GM12891 (cell line): Measurements from ENCODE around the gene HERC2.
"Not testable (repeated sequence)": the region's sequence is repeated elsewhere in the genome, so short reads cannot be mapped to it uniquely, and the experiment has no call there.

Experiments used
- DNase-seq: peaks from one replicate; pipeline ENCODE4 v3.0.0; 2011; ENCODE audit warnings: low spot score; ENCODE audit not compliant: insufficient read length
- FAIRE-seq: peaks from 2 replicates; lab custom pipeline; 2011; peaks lifted over from hg19 to GRCh38; lab: Jason Lieb, UNC
- PAX5 ChIP-seq: IDR thresholded peaks from 2 replicates; pipeline ENCODE4 v1.6.1; 2011; ENCODE audit warnings: low read length, moderate library complexity, mild to moderate bottlenecking; ENCODE audit not compliant: insufficient read depth, severe bottlenecking
- POLR2A ChIP-seq: IDR thresholded peaks from 2 replicates; pipeline ENCODE4 v1.6.1; 2011; ENCODE audit warnings: low read depth, low read length, control low read depth
- POLR2AphosphoS5 ChIP-seq: IDR thresholded peaks from 2 replicates; pipeline ENCODE4 v1.6.1; 2011; ENCODE audit warnings: low read depth, low read length, control low read depth
- POU2F2 ChIP-seq: IDR thresholded peaks from 2 replicates; pipeline ENCODE4 v1.6.1; 2011; ENCODE audit warnings: low read depth, mild to moderate bottlenecking, control low read depth, low read length, moderate library complexity
- SPI1 ChIP-seq: IDR thresholded peaks from 2 replicates; pipeline ENCODE4 v1.6.1; 2011; ENCODE audit warnings: low read depth, low read length, control low read depth
- TAF1 ChIP-seq: IDR thresholded peaks from 2 replicates; pipeline ENCODE4 v1.6.1; 2011; ENCODE audit warnings: low read depth, low read length, control low read depth

Gene HERC2

GRCh38 chr15:28252831-28253230 lies 69.1 kb downstream of the HERC2 start:
- no peak for DNase-seq
- TF ChIP-seq TAF1 (no peak), POLR2A (no peak), PAX5 (no peak), SPI1 (no peak), POLR2AphosphoS5 (no peak)
- FAIRE-seq = no peak

- DNase-seq = no peak
- FAIRE-seq = no peak
- no peak for TF ChIP-seq POLR2A
- no peak for TF ChIP-seq TAF1
- TF ChIP-seq SPI1 = no peak
- TF ChIP-seq PAX5 = no peak
- TF ChIP-seq POLR2AphosphoS5 = no peak
- TF ChIP-seq POU2F2 = no peak
Measured at GRCh38 chr15:28246605-28247004, 75.4 kb downstream of the HERC2 start.

GRCh38 chr15:28243901-28244300 lies 78.1 kb downstream of the HERC2 start:
- TF ChIP-seq POLR2AphosphoS5 (no peak), SPI1 (no peak), TAF1 (no peak), PAX5 (no peak), POU2F2 (no peak), POLR2A (no peak)
- FAIRE-seq = no peak
- DNase-seq = no peak

DNA sequence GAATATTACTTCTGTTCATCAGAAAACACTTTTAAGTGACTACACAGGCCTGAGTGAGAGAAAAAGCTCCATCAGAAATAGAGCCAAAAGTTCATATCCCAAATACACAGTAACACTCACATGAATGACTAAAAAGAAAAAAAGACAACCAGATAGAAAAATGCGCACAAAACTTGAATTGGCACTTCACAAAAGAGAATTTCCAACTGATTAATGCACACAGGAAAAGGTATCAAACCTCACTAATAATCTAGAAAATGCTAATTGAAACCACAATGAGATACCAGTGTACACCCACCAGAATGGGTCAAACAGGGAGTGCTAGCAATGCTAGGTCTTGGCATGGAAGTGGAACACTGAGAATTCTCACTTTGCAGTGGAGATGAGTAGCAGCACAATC lies 78.6 kb downstream of the HERC2 start:
- DNase-seq (no peak), FAIRE-seq (no peak)
- TF ChIP-seq POLR2AphosphoS5 (no peak), PAX5 (no peak), SPI1 (no peak), TAF1 (no peak), POU2F2 (no peak), POLR2A (no peak)

GRCh38 chr15:28238296-28238695 lies 83.7 kb downstream of the HERC2 start:
- not testable (repeated sequence) for DNase-seq, FAIRE-seq

DNA sequence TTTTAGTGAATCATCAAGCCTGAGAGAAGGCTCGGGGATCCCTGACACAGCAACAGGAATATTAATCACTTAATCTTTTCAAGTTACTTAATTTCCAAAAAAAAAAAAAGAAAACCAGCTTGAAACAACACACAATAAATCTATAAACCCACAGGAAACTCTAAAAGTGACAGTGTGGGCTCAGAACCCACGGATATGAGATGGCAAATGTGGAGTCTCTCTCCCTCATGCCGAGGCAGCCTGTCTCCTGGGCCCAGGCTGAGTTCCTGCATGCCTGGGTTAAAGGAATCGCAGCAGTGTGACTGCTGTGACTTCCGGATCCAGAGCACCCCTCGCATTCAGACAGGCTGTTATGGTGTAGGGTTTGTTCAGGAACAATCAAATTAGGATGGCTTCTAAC lies 90.2 kb downstream of the HERC2 start:
- not testable (repeated sequence) for DNase-seq, FAIRE-seq

GRCh38 chr15:28231336-28231735 lies 90.6 kb downstream of the HERC2 start:
- not testable (repeated sequence) for FAIRE-seq

GRCh38 chr15:28228990-28229640 lies 92.9 kb downstream of the HERC2 start:
- not testable (repeated sequence) for FAIRE-seq, DNase-seq

More at GRCh38 chr15:28231336-28231735, 90.6 kb downstream of the HERC2 start:
- not testable (repeated sequence) for DNase-seq

- no peak for TF ChIP-seq PAX5
- no peak for TF ChIP-seq POU2F2
- no peak for TF ChIP-seq TAF1
- TF ChIP-seq SPI1 = no peak
- TF ChIP-seq POLR2A = no peak
- no peak for TF ChIP-seq POLR2AphosphoS5
- DNase-seq (no peak), FAIRE-seq (no peak)
Measured at GRCh38 chr15:28228096-28228495, 93.9 kb downstream of the HERC2 start.

DNA sequence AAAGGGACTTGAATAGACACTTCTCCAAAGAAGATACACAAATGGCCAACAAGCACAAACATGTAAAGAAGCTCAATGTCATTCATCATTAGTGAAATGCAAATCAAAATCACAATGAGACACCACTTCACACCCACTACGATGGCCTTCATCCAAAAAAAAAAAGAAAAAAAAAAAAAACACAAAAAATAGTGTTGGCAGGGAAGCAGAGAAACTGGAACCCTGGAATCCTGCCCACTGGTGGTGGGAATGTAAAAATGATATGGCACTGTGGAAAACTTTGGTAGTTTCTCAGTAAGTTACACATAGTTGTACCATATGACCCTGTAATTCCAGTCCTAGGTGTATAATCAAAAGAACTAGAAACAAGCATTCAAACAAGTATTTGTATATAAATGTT lies 94.7 kb downstream of the HERC2 start:
- not testable (repeated sequence) for FAIRE-seq, DNase-seq

DNA sequence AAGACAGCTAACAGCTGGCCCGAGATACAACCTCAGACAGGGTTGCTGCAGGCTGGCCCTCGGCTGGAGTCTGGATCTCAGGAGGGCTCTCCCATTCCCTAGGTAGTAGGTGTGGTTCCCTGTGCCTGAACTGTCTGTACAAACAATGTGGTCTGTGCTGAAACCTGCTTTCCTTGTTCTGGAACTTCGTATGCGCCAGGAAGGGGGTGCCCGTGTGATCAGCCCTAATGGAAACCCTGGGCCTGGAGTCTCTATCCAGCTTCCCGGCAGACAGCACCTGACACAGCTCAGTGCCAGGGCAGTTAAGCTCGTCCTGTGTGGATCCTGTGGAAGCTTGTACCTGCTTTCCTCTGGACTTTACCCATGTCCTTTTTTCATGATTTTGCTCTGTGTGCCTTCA lies 99.4 kb downstream of the HERC2 start:
- not testable (repeated sequence) for FAIRE-seq, DNase-seq

DNA sequence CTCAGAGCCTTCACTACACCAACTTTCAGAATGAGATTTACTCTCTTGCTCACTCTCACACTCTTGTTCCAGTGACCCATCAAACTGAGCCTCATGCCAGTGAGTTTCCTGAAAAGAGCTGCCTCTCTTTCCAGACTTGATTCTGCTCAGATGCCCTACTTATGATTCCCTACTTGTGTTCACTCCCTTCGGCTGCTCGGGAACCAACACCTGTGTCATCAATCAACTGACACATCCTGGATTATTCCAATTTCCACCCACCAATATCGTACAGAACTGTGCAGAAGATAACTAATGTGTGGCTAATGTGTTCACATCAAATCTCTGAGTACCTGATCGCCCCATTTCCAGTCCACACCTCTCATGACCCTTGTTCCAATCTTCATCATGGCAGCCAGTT lies 100.3 kb downstream of the HERC2 start:
- FAIRE-seq = not testable (repeated sequence)

DNA sequence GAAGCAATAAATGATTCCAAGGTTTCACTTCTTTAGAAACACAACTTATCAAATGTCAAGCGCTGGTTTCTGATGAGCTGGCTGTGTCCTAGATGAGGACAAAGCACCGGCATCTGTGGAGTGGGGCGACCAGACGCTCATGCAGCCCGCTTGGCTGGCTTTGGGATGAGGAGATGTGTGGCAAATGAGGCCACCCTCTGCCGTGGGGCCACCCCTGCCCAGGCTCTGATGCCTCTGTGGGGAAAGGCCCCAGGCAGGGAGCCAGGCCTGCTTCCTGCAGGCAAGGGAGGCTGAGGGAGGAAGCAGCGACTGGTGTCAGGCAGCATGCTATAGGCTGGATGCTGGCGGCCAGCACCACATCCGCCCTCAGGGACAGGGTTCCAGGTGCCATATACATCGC lies 102.9 kb downstream of the HERC2 start:
- DNase-seq (no peak), FAIRE-seq (no peak)
- TF ChIP-seq POU2F2 = no peak
- TF ChIP-seq POLR2AphosphoS5 = no peak
- no peak for TF ChIP-seq PAX5
- TF ChIP-seq TAF1 = no peak
- no peak for TF ChIP-seq POLR2A
- TF ChIP-seq SPI1 = no peak

More for the DNA sequence above, 100.3 kb downstream of the HERC2 start:
- not testable (repeated sequence) for DNase-seq

DNA sequence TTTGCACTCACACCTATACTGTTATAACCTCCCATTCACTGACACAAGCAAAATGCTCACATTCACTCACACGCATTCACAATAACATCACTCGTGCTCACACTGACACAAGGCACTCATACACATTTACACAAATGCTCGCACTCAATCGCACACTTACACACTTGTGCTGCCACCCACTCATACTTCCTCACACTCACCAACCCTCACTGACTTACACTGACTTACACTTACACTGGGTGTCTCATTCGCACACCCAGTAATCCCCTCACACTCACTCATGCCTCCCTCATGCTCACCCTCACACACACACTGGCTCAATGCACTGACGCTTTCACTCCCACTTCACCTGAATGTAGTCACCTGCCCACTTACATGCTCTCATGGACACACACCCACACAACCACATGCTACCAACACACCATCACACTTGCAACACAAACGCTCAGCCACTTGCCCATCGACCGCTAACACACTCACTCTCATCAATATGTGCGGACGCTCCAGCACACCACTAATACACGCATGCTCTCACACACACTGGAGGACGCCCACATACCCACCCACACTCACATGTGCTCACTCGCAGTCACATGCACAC lies 104.9 kb downstream of the HERC2 start:
- not testable (repeated sequence) for DNase-seq, FAIRE-seq

GRCh38 chr15:28215521-28215920 lies 106.5 kb downstream of the HERC2 start:
- FAIRE-seq, DNase-seq: not testable (repeated sequence)

DNA sequence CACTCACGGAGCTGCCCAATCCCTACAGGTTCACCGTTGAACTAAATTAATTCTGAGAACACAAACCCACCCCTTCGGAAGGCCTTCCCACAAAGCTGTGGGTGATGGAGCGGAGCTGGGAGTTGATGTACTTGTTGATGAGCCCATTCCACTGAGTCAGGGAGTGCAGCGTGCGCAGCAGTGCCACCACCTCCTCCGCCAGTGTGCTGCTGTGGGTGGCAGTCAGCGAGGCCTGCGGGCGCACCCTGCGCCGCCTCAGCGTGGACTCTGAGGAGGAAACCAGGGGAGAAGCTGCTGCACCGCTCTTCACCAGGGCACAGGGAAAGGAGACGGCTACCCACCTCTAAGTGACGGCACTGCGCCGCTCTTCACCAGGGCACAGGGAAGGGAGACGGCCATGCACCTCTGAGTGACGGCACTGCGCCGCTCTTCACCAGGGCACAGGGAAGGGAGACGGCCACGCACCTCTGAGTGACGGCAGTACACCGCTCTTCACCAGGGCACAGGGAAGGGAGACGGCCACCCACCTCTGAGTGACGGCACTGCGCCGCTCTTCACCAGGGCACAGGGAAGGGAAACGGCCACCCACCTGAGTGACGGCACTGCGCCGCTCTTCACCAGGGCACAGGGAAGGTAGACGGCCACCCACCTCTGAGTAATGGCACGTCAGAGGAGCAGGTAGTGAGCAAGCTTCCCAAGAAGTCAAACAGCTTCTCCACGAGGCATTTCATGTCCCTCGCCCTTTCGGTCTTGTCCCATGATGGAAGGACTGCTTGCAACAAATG lies 107.8 kb downstream of the HERC2 start:
- FAIRE-seq = not testable (repeated sequence)

More for the DNA sequence above, 107.8 kb downstream of the HERC2 start:
- not testable (repeated sequence) for DNase-seq
